HG03457 (cell line): ENCODE measurements around the gene PCGF3.
"Not testable (repeated sequence)": the region's sequence is repeated elsewhere in the genome, so short reads cannot be mapped to it uniquely, and the experiment has no call there.

ENCODE experiments used
- ATAC-seq: cut with Tn5 transposase; IDR thresholded peaks from one replicate; pipeline ENCODE4 v1.9.1; 2021; ENCODE audit warnings: moderate number of reproducible peaks; ENCODE audit not compliant: unreplicated experiment

The PCGF3 gene

GRCh38 chr4:682490-683172 is 23.0 kb upstream of the PCGF3 start:
- ATAC-seq: no peak

DNA sequence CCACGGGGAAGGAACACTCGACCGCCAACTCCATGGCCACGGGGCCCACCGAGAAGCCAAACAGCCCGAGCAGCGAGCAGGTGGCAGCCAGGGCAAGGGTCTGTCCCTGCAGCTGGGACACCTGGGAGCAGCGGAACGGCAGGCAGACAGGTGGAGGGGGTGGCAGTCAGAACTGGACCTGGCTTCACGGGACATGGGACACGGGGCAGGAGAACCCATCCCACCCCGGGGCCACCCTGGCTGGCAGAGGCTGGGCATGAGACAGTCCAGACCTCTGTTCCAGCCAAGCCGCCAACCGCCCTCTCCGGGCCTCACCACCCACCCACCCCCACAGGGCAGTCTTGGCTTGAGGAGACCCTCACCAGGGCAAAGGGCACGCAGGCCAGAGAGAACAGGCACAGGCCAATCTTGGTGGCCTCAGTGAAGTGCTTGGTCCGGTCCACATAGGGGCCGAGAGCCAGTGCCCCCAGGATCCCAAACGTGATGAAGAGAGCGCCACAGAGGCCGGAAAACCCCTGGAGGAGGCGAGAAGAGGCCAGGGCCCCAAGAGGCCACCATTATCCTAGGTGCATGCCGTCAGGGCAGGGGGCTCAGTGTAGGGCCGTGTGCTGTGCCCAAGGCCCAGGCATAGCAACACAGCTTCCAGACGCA is 22.3 kb upstream of the PCGF3 start:
- ATAC-seq: no peak

- ATAC-seq: no peak
These were observed 21.5 kb upstream of the PCGF3 start for GRCh38 chr4:683982-684622.

DNA sequence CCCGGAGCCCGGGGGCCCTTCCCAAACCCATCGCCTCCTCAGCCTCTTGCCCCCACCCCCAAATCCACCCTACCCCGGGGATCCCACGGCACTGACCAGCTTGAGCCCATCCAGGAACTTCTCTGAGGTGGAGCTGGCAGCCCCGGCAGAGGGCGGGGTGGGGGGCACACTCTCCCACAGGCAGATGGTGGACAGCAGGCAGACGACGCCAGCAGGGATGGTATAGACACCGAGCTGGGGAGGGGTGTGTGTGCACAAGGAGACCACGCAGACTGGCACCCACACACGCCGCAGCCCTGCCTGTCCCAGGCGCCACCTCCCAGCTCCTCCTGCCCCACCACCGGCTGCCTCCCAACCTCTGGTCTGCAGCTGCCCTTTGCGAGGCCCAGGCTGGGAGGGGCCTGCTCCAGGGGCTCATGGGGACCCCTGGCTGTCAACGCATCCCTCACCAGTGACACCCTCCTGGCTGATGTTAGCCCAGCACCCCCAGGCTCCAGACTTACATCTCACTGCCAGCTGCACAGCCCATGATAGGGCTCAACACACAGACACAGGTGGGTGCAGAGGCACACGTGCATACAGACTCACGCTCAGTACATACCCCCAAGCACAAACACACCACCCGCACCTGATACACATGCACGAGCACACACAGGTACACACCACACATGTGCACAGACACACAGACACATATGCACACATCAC is 20.9 kb upstream of the PCGF3 start:
- ATAC-seq: no peak

GRCh38 chr4:685679-686412 is 19.8 kb upstream of the PCGF3 start:
- ATAC-seq: no peak

- ATAC-seq: no peak
These were observed 19.1 kb upstream of the PCGF3 start for GRCh38 chr4:686413-687040.

- no peak for ATAC-seq
These were observed 18.3 kb upstream of the PCGF3 start for GRCh38 chr4:687048-687970.

DNA sequence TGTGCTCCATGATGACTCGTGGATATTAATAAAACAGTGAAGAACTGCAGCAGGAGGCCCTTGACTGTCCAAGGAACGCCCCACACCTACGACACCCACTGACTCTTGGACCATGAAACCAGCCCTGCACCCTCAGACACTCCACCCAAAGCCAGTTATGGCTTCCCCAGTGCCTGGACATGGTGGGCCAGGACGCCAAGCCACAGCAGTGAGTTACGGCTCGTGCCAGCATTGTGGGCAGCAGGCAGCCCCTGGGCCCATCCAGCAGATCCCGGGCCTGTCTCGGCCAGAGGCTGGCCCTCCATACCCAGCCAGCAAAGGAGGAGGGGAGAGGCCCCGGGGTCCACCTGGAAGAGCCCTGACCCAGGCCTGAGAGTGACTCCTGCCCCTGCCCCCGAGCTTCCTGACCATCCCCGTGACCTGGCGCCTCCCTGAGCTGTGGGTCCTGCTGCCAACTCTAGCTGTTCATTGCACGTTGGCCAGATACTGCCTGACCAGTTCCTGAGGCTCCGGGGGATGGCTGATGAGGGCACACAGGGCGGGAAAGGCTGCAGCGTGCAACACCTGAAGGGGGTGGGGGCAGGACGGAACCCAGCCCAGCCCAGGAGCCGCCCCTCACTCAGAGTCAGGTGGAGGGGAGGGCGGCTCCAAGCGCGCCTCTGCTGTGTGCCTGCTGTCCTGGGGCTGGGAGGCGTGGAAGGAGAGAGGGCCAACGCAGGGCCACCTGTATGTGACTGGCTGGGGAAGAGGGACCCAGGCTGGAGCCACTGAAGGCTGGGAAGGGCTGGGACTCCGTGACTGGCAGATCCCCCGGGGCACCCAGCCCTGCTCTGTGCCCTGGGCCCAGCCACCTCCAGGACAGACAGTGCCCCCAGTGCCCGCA is 17.4 kb upstream of the PCGF3 start:
- no peak for ATAC-seq

GRCh38 chr4:688854-689681 is 16.6 kb upstream of the PCGF3 start, which contains the start of gene SLC49A3:
SLC49A3 (minus strand) TSS chr4:689151; CDS start chr4:689127, 24 bp downstream.
- ATAC-seq: no peak

GRCh38 chr4:689723-690122 is 15.9 kb upstream of the PCGF3 start:
- ATAC-seq: no peak

GRCh38 chr4:692771-693554 is 12.7 kb upstream of the PCGF3 start:
- ATAC-seq: no peak

DNA sequence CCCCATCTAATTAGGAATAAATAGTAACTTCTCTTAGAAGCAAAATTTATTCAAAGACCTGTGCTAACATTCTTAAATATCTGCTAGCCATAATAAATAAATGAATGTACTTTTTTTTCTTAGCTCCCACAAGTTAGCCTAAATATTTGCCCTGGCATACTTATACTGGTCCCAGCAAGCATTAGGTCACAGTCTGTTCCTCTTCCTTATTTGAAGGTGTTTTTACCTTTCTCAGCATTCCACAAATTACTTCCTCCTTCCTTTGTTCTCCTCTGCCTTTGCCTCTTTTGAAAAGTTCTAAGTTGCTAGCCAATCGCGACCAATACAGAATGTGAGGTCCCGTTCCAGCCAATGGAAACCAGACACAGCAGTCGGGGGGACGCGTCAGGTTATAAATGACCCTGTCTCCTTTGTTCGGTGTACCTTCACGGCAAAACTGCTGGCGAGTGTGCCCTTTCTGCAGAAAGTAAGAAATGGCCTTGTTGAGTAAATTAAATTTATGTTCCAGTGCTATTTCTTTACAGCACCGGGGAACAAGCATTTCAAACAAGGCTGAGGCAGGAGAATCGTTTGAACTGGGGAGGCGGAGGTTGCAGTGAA is 11.2 kb upstream of the PCGF3 start:
- ATAC-seq: not testable (repeated sequence)

DNA sequence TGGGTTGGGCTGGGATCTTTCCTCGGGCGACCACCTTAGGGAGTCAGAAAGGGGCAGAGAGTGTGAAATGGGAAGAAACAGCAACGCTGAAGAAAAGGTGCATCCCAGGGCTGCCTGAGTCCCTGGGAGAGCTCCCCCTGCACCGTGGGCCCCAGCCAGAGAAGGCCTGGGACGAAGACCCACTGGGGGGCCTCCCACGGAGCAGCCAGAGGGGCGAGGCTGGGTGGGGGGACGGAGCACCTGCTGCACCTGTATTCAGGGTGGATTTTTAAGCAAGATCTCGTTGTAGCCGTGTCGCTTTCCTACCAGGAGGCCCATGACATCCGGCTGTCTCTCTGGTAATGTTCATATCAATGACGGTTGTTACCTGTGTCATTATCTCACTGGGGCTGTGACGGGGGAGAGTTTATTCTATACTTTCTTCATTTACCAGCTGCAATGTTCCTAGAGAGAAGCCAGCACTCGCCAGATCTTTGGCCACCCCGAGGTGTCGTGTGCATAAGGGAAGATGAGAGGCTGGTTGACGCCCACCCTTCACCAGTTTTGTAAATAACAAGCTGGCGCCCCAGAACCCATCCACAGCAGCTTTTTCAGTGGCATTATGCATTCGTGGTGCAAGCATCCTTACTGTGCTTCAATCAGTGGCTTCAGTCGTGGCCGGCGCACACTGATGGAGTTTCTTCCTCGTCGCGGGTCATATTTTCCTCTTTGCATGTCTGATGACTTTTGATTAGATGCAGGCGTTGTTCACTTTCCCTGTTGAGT is 5.6 kb upstream of the PCGF3 start:
- ATAC-seq: no peak

- no peak for ATAC-seq
These were observed 4.9 kb upstream of the PCGF3 start for GRCh38 chr4:700587-701264.

- no peak for ATAC-seq
These were observed 3.0 kb upstream of the PCGF3 start for GRCh38 chr4:702618-703048.
